ENCODE measurements around the gene MYPOP. TPM values are rescaled to one million over a fixed set of nuclear protein-coding genes. Genes with fewer than 3 reads are reported as not detected.

MYPOP gene
- total RNA-seq, 1 donor from 2014 or later = 16.2 TPM

DNA sequence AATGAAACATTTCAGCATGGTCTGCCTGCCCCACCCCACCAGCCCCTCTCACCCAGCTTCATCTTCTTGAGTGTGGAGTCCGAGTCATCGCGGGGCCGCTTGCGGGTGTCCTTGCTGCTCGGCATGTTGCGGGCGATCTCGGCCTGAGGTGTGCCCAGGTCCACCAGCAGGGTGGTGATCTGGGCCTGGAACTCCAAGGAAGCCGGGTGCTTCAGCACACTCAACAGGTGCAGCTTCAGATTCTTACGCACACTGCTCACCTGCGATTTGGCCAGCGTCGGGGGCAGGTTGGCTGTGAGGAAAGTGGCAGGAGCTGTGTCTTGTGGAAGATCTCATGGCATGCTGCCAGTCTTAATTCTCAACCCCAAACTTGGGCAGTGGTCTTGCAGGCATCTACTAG, 60.2 kb downstream of the MYPOP start:
- H3K4me1 ChIP-seq = no peaks in the 10 kb centered on the region
- no peak for TF ChIP-seq CTCF (IDR thresholded peaks at IDR 0.05; ENCODE audit: borderline replicate concordance)
- H3K27ac ChIP-seq (replicated peaks) = no peak overlapping the region
- H3K9me3 ChIP-seq (replicated peaks) = no peaks in the 10 kb centered on the region
- DNase-seq = no peak
- peaks cover 100% of the 10 kb centered on the region for H3K36me3 ChIP-seq
- H3K27me3 ChIP-seq (ENCODE audit: low read depth) = no peaks in the 10 kb centered on the region
- no peak overlapping the region for H3K4me3 ChIP-seq
- intact Hi-C loops (cut with micrococcal nuclease) = no loop called here

Other genes with a start within 250 kb of the MYPOP start
- 4.7 TPM for gene GIPR, start 234.4 kb downstream of the MYPOP start, total RNA-seq
- gene SNRPD2, start 210.7 kb downstream of the MYPOP start, total RNA-seq = 249 TPM
- 2.2 TPM for gene QPCTL, start 209.9 kb downstream of the MYPOP start, total RNA-seq
- 9.4 TPM for gene FBXO46, start 171.7 kb downstream of the MYPOP start, total RNA-seq
- not detected for gene MEIOSIN, start 169.2 kb downstream of the MYPOP start, total RNA-seq
- gene SIX5, start 133.4 kb downstream of the MYPOP start, total RNA-seq = 21.8 TPM
- 284 TPM for gene DMPK, start 120.1 kb downstream of the MYPOP start, total RNA-seq
- 69.2 TPM for gene DMWD, start 109.8 kb downstream of the MYPOP start, total RNA-seq
- gene RSPH6A, start 87.3 kb downstream of the MYPOP start, total RNA-seq = not detected
- 35.9 TPM for gene SYMPK, start 39.5 kb downstream of the MYPOP start, total RNA-seq
- gene FOXA3, start 38.3 kb downstream of the MYPOP start, total RNA-seq = not detected
- 18.5 TPM for gene IRF2BP1, start 16.5 kb downstream of the MYPOP start, total RNA-seq
- not detected for gene NANOS2, start 12.2 kb upstream of the MYPOP start, total RNA-seq
- 5.0 TPM for gene NOVA2, start 71.3 kb upstream of the MYPOP start, total RNA-seq
- gene CCDC61, start 92.9 kb upstream of the MYPOP start, total RNA-seq = 8.7 TPM
- gene PGLYRP1, start 120.4 kb upstream of the MYPOP start, total RNA-seq = not detected
- gene IGFL4, start 138.4 kb upstream of the MYPOP start, total RNA-seq = not detected
- not detected for gene IGFL3, start 222.1 kb upstream of the MYPOP start, total RNA-seq
- not detected for gene IGFL2, start 245.6 kb upstream of the MYPOP start, total RNA-seq

Measured in left ventricle myocardium inferior (tissue), 1 donor.